ENCODE data around the gene GPC4. TPM values are rescaled to one million over a fixed set of nuclear protein-coding genes. Genes with fewer than 3 reads are reported as not detected.

The GPC4 gene
- total RNA-seq, 1 experiment from 2014 or later: 0.66 TPM

Other genes starting within 250 kb of the GPC4 start
- gene TFDP3, start 197.1 kb downstream of the GPC4 start, total RNA-seq (2014; rRNA removed; shearing (Covaris generic); ENCODE audit: low replicate concordance): not detected in 2 replicates

All from MG63 (cell line).